HuH-7 (cell line): ENCODE data around the gene FGFR2.

Experiments used
- DNase-seq: peaks from one replicate; pipeline ENCODE4 v3.0.0; 2011; ENCODE audit warnings: low spot score

The FGFR2 gene

DNA sequence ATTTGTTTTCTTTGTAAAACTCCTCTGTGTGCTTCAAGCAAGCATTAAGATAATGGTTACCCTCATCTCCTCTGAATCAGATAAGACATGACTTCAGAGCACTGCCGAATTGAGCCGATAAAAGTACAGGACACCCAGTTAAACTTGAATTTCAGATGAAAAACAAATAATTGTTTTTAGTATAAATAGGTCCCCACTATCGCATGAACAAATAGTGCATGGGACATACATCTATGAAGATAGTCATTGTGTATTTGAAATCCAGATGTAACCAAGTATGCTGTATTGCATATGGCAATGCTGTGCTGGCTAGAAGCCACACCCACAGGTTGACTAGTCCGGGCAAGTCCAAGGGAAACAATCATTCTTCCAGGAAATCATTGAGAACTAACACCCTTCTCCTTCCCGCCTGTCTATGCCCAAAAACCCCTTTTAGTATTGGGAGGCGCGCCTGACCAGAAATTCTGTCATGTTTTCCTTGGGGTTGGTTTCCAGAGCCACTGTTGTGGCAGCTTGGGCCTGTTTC, 12.6 kb upstream of the FGFR2 start:
- DNase-seq, result no peak

DNA sequence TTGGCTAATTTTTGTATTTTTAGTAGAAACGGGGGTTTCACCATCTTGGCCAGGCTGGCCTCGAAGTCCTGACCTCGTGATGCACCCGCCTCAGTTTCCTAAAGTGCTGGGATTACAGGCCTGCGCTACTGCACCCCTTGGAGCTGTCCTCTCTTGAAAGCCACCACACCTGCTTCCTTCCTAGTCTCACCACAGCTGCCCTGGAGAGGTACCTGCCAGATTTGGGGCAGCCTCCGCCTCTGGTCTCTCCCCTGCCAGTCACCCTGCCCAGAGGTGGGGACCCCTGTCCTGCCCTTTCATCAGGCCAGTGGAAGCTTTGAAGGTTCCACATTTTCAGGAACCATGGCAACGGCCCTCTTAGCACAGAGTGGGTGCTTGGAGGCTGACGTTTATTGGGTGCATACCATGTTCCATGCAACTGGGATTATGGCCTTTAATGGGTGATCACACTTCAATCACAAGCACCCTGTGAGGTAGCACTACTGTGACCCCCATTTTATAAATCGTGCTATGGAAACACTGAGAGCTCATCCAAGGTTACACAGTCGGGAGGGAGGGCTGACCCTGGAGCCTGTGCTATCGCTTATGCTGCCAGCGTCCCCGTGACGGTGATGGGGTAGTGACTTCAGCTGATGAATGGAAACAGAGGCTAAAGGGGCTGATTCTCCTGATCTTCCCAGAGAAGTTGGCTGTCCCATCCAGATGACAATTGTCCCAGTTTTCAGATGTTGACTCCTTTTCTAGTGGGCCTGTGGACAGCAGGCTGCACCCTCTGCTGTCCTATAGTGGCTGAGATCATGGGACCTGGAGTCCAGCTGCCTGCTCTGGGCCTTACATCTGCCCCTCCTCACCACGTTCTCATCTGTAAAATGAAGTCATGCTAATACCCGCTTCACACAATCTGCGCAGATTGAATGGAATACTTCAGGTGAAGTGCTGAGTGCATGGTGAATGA, 11.5 kb upstream of the FGFR2 start:
- no peak for DNase-seq

DNA sequence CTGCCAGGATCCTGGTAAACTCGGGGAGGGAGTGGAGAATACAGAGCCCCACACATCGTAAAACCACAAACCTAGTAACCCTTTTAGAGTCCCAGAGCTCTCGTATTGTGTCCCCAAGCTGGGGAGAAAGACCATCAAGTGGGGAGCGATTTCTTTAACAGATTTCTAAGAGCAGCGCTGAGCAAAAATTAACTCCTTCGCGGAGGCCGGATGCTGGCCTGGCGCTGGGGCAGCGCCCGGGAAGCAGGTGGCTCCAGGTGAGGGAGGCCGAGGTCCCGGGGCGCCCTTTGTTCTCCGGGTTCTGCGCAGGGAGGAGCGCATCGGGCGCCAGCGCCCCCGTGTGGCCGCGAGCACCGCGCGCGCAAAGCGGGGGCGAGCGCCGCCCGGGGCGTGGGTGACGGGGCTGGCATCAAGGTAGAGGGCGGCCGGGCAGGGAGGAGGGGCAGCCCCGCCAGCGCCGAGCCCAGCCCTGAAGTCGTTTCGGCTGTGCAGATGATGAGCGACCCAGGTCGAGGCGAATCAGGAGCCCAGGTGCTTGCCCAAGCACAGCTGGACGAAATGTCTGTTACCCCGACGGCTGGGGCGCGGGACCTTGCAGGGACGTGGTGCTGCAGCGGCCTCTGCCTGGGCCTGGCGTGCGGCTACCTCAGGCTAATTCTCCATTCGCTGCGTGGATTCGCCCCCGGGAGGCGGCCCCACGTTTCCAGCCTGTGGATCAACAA, 10.4 kb upstream of the FGFR2 start:
- peak; percentile 75 for DNase-seq

DNA sequence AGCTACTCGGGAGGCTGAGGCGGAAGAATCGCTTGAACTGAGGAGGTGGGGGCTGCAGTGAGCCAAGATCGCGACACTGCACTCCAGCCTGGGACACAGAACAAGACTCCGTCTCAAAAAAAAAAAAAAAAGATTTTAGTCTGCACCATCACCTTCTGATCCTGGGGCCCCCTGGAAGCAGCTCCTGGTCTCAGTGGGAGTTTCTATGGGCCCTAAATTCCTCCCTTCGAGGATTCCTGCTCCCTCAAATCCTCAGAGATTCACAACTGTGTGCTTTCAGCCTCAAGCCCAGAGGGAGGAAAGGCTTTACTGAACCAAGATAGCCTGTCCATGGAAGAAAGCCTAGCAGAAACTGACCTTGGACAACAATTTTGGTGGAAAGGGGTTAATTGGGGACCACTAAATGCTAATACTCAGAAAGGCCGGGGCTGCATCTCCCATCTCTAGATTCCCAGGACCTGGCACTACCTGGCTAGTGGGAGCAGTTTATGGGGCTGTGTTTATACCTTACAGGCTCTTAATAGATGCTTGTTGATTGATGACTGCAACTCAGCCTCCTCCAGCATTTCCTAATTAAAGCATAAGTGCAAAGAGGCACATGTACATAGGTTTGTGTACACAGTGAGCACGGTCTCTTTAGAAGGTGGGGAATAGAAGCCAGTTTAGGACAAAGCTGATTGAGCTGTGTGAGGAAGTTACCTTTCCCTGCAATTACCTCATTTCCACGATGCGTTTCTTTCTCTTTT, 9.2 kb upstream of the FGFR2 start:
- no peak for DNase-seq

DNA sequence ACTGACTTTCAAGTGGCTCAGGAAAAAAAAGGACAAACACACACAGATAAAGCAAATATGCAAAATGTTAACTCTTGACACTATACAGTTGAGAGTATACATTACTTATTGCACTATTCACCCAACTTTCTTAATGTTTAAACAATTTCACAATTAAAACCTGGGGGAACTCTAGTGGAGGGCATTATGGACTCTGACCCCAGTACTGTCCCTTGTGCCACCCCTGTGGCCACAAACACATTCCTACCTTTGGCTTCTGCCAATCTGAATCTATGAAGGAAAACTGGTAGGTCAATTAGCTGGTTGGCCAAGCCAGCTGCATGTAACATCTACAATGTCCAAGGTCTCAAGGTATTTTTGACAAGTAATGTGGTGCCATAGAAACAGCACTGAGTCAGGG, 7.5 kb upstream of the FGFR2 start:
- DNase-seq, result no peak

DNA sequence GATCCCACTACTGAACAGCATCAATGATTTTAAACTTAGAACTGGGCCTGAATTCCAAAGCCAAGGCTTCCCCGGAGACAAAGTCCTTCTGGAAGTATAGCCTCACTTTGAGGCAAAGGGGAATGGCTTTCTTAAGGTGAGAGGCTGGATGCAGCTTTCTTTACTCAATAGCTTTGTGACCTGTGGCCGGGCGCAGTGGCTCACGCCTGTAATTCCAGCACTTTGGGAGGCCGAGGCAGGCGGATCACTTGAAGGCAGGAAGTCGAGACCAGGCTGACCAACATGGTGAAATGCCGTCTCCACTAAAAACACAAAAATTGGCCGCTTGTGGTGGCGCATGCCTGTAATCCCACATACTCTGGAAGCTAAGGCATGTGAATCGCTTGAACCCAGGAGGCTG, 3.2 kb upstream of the FGFR2 start:
- DNase-seq, result no peak

DNA sequence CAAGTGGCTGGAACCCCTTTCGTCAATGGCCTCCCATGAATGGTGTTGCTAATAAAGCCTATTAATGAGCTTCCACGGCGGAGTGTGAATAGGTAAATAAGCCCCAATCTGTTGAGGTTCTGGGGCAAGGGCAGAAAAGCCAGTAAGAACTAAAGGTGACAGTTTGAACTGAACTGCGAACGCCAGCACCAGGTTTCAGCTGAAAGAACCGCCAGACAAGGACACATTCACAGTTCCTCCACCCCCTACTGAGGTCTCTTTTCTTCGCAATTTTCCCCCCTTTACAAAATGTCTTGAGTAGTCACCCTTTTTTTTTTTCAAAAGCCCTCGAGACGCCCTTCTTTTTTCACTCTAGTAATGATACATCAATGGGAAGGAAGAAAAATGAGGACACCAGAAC, 2.4 kb upstream of the FGFR2 start:
- DNase-seq, result no peak

DNA sequence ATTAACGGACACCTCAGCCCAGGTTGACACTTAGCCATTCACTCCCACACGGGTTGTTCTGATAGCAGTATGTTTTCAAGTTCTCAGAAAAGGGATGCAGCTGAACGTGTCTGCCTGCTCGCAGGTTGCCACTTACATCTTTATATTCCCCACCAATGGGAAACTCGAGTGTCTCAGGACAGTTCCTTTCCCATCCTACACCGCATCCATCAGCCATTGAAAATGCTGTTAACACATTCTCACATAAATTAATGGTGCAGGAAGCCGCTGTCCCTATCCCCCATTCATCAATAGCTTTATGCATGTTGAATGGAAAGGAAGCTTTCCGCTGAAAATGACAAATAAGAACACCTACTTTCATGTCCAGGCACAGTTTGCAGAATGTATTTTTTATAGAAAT, 1.7 kb upstream of the FGFR2 start:
- no peak for DNase-seq

DNA sequence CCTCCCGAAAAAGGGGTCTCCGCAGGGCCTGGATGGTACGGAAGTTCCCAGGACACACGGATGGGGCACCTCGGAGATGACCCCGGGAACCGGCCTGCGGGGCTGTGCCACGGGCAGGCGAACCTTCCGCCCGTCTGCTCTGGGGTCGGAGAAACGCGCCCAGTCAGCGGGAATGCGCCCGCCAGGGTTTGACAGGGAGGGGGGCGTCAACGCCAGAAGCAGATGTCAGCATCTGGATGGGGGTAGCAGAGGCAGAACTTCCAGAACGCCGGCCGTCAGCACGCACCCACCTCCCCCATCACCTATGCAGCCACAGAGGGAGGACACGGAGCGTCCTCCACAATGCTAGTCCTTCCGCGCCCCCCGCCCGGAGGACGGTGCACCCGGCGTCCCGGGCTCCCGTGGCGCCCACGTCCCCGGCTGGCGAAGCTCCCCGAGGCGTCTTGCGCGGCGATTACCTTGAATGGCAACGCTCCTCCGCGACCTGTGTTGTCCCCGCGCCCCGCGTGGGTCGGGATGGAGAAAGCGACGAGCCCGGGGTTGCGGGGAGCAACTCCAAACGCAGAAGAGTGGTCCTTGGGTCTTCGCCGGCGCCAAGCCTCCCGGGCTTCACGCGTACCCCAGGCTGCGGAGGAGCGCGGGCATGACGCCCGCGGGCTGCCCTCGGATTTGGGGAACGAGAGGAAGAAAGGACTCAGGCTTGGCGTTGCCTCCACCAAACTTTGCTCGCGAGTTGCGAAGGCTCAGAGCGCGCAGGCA, 561 bp downstream of the FGFR2 start:
- DNase-seq, result peak; percentile 59

DNA sequence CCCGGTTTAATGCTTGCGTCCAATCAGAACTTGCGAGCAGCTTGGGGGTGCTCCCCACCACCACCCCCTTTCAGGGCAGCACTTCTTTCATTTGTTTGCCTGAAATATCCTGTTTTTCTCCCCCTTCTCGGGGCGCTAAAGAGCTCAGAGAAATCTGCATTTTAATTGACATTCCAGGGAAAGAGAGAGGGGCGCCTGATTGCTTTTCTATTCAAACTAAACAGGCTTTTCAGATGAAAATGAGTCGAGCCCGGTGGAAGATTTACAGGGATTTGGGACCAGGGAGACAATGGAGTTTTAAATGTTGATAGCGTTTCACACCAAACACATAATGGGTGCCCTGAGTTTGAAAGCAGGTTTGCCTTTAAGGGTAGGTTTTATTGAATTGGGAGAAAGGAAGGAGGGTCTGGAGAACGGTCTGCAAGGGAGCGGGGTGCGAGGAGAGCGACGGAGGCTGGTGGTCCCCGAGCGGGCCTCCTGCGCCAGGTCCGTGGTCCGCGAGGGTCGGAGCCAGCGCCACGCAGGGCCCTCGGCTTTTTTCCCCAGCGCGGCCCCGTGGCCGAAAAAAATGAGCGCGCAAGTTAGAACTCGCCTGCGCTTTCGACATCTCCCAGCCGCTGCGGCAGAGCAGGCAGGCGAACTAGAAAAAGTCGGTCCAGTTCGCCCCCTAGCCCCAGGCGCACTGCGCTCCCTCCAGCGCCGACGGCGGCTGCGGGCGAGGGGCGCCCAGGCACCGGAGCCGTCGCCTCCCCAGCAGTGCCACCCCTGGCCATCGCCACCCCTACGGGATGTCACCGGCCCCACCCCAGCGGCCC, 1.3 kb downstream of the FGFR2 start:
- DNase-seq, result peak; percentile 84

DNA sequence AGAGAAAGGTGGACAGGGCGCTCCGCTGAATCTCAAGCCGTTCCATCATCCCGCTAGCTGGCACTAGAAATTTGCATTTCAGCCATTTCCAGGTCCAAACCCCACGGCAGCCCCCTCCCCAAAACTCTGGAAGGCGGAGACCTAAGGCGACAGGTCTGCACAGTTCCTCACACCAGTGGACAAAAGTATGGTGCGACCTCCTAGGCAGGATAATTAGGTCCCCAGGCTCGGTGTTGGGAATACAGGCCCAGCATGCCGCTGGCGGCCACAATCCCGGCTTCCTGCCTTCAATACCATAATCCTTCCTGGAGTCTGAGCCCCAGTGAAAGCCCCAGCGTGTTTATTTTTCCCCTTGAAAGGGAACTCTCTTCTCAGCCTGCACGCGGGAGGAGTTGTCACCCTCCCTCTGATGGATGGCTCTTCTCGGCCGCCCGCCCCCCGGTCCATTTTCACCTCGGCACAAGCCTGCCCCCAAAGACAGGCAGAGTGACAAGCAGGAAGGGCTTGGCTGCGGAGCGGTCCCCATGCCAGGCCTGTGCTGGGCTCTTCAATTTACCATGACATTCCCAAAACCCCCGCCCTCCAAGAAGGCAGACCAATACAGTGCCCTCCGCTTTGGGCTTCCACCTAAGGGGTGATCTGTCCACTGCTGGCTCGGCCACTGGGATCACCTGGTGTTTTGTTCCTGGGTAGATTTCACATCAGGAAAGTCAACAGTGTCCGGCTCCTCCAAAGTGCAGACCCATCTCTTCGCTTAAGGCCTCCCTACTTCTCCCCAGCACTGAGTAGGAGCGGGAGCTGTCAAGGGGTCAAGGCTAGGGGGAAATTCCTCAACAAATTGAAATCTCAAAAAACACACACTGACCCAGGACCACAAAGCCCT, 2.2 kb downstream of the FGFR2 start:
- DNase-seq, result peak; percentile 47

DNA sequence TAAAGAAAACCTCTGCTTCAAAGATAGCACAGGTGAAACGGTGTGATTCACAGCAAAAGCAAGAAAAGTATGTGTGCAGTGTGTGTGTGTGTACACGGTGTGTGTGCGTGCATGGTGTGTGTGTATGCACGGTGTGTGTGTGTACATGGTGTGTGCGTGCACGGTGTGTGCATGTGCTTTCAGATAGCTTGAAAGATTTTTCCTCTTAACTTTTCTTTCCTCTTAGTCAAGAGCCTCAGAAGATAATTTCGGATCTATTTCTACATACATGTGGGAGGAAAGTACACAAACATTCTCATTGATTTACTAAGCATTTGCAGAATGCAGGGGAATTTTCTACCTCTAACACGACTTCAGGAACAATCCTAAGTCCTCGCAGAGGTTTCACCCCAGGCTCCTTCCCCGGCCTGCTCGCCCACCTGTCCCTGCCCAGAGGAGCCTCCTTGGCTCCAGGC, 2.9 kb downstream of the FGFR2 start:
- DNase-seq, result no peak

DNA sequence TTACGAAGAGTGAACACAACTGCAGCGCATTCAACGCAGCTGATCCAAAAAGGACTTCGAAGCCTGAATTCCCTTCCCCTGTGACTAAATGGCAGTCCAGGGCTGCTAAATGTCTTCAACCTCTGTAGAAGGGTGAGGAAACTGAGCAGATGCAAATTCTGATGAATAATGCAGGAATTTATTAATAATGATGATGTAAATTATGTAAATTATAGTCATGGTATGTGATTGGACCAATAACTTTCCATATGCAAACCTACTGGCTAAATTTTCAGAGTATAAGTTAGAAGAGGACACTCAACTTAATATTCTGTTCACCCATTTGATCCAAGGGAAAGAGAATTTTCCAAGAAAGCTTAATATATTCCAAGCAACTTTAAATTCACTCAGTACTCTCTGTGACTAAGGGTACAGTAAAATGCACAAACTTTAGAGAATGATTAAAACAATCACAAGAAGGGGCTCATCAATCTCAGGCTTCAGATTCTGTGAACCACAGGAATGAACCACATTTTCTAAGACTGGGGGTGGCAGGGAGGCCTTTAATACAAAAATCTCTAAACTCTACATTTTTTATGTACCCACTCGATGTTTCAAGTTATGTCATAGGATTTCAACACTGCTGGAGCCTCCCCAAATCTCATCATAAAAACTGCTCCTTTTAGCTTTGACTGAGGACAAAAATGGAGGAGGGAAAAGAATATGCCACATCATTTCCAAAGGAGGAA, 3.5 kb downstream of the FGFR2 start:
- no peak for DNase-seq

DNA sequence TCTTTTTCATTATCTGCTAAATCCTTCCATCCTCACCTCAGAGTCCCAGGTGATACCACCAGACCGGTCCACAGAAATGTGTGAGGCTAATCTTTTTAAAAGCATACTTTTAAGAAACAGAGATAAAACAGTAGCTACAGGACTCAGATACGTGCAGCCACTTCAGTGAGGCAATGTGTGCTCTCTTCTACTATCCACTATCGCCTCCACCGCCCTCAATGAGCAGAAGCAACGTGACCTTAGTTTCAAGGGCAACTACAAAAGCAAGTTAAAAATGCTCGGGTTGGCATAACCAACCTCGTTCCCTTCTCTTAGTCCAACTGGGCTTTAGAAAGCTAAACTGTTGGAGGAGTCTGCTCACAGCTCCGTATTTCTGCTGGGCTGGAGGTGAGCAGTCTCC, 4.2 kb downstream of the FGFR2 start:
- DNase-seq, result no peak

DNA sequence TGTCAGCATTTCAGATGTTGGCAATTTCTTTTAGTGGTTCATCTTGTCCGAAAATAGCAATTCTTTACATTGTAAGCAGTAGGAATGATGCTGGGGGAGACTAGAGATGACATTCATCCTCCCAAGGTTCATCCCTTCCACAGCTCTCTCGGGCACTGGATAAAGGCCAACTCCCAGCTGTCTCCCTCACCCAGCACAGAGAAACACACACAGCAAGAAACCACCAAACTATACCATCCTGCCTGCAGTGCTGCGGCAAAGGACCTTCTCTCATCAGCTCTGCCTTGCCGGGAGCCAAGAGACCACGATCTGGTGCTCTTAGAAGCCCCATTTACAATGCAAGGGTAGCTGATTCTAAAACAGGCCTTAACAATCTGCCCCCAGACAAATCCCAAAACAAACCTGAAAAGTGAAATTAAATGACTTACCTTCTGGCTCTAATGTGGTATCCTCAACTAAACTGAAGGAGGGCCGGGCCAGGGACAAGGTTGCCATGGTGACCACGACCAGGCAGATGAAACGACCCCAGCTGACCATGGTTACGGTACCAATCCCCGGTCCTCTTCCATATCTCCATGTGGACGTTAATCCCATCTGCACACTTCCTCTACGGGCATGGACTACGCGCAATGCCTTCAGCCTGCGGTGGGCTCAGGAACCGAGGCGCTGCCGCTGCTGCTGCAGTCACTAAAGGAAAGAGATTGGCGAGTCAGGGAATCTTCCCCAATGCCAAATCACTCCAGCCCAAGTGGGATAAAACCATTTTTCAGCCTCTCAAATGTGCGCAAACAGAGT, 4.8 kb downstream of the FGFR2 start:
- DNase-seq, result no peak

DNA sequence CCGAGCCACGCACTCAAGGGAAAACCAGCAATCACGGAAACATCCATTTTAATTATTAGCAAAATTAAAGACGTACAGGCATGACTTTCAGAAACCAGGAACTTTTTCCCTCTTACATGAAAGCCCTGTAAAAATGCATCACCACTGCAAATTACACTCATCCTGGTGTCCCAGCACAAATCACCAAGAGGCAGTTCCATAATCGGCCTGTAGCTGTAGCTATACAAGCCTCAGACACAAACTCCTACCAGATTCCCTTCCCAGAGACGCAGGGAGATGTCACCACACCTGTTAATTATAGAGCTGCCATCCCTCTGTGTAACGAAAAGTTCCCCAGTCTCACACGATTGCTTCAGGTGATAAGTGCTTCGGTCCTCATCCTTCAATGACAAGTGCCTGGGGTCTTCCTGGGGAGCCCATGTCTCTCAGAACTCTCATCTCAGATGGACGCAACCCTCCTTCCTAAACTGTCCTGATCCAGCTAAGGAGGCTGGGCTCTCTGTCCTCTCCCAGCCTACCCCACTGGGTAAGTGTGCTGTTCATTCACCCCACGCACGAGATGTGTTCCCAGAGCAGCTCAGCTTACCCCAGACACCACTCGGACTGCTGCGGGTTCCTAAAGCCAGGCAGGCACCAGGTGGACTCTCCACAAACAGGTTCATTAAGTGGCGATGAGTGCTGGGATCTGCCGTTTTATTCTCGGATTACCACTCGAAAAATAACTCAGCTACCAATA, 5.9 kb downstream of the FGFR2 start:
- peak; percentile 70 for DNase-seq

DNA sequence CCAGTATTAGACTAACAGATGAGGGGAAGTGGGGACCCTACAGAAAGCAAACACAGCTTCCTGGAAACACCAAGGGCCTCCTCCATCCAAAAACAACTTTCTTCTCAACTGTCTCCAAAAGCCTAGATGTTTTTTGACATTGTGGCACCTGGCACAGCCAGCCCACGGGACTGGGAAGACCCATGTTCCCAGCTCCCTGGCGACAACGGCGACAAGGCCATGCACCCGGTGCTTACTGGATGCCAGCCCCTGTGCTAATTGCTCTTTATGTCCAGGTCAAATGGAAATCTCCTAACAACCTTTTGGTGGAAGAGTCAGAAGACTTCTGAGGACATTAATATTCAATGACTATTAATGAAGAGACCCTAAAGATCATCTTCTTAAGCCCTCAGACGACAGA, 7.1 kb downstream of the FGFR2 start:
- DNase-seq, result no peak
